Transverse colon (tissue), 4 donors: ENCODE results near the gene PLOD3. TPM values are rescaled to one million over a fixed set of nuclear protein-coding genes. Genes with fewer than 3 reads are reported as not detected.

Experiments used
- DNase-seq: peaks from one replicate; pipeline ENCODE4 v3.0.0-alpha.2; 2019
- H3K27ac ChIP-seq, 4 donors: fragments of 200-600 bp; sonication (generic); 2 replicates each; pipeline ENCODE4 v1.5.1; 2016 to 2018; ENCODE audit warnings: inconsistent platforms in 4 of 4
- H3K27me3 ChIP-seq: fragments of 200-600 bp; sonication (generic); 2 replicates; pipeline ENCODE4 v1.5.1; 2017; ENCODE audit warnings: inconsistent platforms
- H3K36me3 ChIP-seq, 4 donors: fragments of 200-600 bp; sonication (generic); 2 replicates each; pipeline ENCODE4 v1.5.1; 2017 to 2019; ENCODE audit warnings: inconsistent platforms in 4 of 4
- H3K4me1 ChIP-seq, 4 donors: fragments of 200-600 bp; sonication (generic); 2 replicates each; pipeline ENCODE4 v1.5.1; 2017 to 2020; ENCODE audit warnings: inconsistent platforms in 4 of 4
- H3K4me3 ChIP-seq, 4 donors: fragments of 200-600 bp; sonication (generic); 1 replicate in 1 of 4; 2 replicates in 3 of 4; pipeline versions ENCODE4 v1.5.1 to v1.6.1; 2017 to 2019; ENCODE audit warnings: inconsistent platforms in 4 of 4
- H3K9me3 ChIP-seq, 2 donors: fragments of 200-600 bp; sonication (generic); 2 replicates each; pipeline ENCODE4 v1.5.1; 2017 to 2019; ENCODE audit warnings: inconsistent platforms in 2 of 2
- EP300 ChIP-seq: sonication (generic); formaldehyde crosslinking; IDR thresholded peaks from one replicate; pipeline ENCODE4 v1.6.1; 2017; ENCODE audit warnings: antibody characterized with exemption, low read depth
- POLR2A ChIP-seq: fragments of 450-650 bp; IDR thresholded peaks from one replicate; pipeline ENCODE4 v1.6.1; 2016; ENCODE audit warnings: antibody characterized with exemption, mild to moderate bottlenecking, moderate library complexity
- POLR2AphosphoS5 ChIP-seq, 3 donors: sonication (generic); formaldehyde crosslinking; IDR thresholded peaks; one replicate each; pipeline ENCODE4 v1.6.1; 2016; ENCODE audit warnings: antibody characterized with exemption in 3 of 3
- WGBS, 2 donors: methylation state at CpG; one replicate each; pipeline ENCODE4 v1.1.5; 2018; ENCODE audit warnings: low coverage in 1 of 2; 5-methylcytosine and 5-hydroxymethylcytosine counted together
- in situ Hi-C, 4 donors: fragments of 200-750 bp; cut with MboI; loops; one replicate each; pipeline versions ENCODE4 v1.15.0 to v1.15.1; 2017; ENCODE audit warnings: low sequenced_read_pairs in 3 of 4, low pct_ligation_motif_present in 1 of 4, low pct_unique_long_range_greater_than_20kb in 1 of 4
- intact Hi-C: fragments of 100-400 bp; cut with DNase I; formaldehyde crosslinking; loops from one replicate; pipeline ENCODE4 v1.15.1; 2023; ENCODE audit warnings: low total_unique reads
- total RNA-seq, 4 donors: library from RNA; depleted of rRNA; stranded (reverse); fragments of >200 nt; gene quantifications; one replicate each; pipeline ENCODE4 v1.1.0, GENCODE V29; 2016
- TF ChIP-seq, protein P1 (sequence below), 5 experiments: fragments of 200-600 bp in 3 of 5; fragments of 450-650 bp in 2 of 5; sonication (generic) in 3 of 5; IDR thresholded peaks; 1 replicate in 2 of 5; 2 replicates in 3 of 5; pipeline ENCODE4 v1.5.1; 2016 to 2017; ENCODE audit warnings: antibody characterized with exemption in 5 of 5, inconsistent platforms in 3 of 5, mild to moderate bottlenecking in 2 of 5, moderate library complexity in 1 of 5

Gene PLOD3
- total RNA-seq, 4 donors from 2014 or later = 48.4 to 81.2 (median 60.8) TPM

DNA sequence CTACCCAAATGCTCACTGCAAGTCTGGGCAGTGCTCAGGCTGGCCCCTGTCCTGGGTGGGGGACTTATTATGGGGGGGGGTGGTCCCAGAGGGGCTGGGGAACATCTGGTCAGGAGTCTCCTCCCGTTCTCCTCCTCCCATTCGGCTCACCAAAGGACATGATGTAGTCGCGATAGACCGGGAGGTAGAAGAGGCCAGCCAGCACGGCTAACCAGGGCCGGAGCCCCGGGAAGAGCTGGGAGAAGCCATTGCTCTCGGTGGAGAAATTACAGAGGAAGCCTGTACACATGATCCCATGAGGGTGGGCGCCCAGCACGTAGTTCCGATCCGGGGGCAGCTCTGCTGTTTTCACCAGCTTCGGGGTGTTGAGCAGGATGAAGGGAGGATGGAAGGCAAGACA, 18.9 kb downstream of the PLOD3 start:
- 83% methylated on average over 13 of the region's 14 CpGs; no CpG with 5 or more reads in 1 of the 2 donors for WGBS, 2 donors
- Histone ChIP-seq H3K36me3 (no peaks in the 10 kb centered on the region), H3K27ac (no peak overlapping the region), H3K27me3 (peaks cover 54% of the 10 kb centered on the region), H3K9me3 (no peaks in the 10 kb centered on the region), H3K4me3 (no peak overlapping the region), H3K4me1 (peaks cover 0 to 22% (median 10%) of the 10 kb centered on the region in 4 donors)
- intact Hi-C loops = loop anchor here (10.0 kb wide), 1 partner anchor 96 kb away; no protein-coding TSS in a partner anchor
- DNase-seq = no peak
- TF ChIP-seq POLR2AphosphoS5 (IDR thresholded peaks at IDR 0.05) = no peak
- TF ChIP-seq, protein P1, sequence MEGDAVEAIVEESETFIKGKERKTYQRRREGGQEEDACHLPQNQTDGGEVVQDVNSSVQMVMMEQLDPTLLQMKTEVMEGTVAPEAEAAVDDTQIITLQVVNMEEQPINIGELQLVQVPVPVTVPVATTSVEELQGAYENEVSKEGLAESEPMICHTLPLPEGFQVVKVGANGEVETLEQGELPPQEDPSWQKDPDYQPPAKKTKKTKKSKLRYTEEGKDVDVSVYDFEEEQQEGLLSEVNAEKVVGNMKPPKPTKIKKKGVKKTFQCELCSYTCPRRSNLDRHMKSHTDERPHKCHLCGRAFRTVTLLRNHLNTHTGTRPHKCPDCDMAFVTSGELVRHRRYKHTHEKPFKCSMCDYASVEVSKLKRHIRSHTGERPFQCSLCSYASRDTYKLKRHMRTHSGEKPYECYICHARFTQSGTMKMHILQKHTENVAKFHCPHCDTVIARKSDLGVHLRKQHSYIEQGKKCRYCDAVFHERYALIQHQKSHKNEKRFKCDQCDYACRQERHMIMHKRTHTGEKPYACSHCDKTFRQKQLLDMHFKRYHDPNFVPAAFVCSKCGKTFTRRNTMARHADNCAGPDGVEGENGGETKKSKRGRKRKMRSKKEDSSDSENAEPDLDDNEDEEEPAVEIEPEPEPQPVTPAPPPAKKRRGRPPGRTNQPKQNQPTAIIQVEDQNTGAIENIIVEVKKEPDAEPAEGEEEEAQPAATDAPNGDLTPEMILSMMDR (IDR thresholded peaks at IDR 0.05) = no peak
- TF ChIP-seq EP300 = no peak
- no peak for TF ChIP-seq POLR2A
- in situ Hi-C loops = loop anchor here in 2 of 4 donors (10.0 kb wide), 2 partner anchors 54 to 76 kb away; no protein-coding TSS in a partner anchor

DNA sequence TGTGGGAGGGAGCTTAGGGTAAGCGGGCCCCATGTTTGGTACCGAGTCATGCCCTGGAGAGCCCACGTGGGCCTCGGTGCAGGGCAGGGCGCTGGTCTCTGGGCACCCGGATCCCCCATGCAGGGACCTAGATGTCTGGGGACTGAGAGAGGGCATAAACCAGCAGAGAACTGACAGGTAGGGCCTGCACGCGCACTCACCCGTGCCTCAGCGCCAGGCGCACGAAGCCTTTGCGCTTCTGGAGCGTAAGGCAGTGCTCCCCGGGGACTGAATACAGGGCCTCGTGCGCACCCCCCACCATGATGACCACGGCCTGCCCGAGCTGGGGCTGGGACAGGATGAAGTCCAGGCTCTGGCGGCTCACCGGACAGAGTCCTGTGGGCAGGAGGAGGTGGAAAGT, 19.4 kb downstream of the PLOD3 start:
- no peak for DNase-seq
- in situ Hi-C loops = loop anchor here in 2 of 4 donors (10.0 kb wide), 2 partner anchors 53 to 77 kb away; no protein-coding TSS in a partner anchor
- 67% methylated on average over 12 of the region's 21 CpGs; no CpG with 5 or more reads in 1 of the 2 donors for WGBS, 2 donors

DNA sequence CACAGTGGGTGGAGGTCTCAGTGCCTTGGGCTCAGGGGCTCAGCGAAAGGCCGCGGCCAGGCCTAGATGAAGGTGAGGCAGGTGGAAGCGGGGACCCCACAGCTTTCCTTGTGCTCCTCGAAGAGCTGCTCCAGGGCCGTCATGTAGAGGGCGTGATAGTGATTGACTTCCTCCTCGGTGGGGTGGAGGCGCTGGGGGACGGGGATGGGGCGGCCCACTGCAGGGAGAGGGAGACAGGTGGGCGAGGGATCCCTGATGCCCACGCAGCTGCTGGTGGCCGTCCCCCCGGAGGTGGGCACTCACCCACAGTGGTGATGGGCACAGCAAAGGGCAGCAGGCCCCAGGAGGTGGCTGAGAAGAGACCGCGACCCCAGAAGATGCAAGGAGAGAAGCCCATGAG, 21.5 kb downstream of the PLOD3 start:
- Histone ChIP-seq H3K4me3 (no peak overlapping the region), H3K36me3 (no peaks in the 10 kb centered on the region), H3K27ac (no peak overlapping the region), H3K4me1 (peaks cover 0 to 17% (median 4%) of the 10 kb centered on the region in 4 donors), H3K27me3 (peaks cover 29% of the 10 kb centered on the region), H3K9me3 (no peaks in the 10 kb centered on the region)
- intact Hi-C loops = loop anchor here (10.0 kb wide), 1 partner anchor 99 kb away; no protein-coding TSS in a partner anchor
- DNase-seq = no peak
- 84% methylated on average over 12 of the region's 17 CpGs; no CpG with 5 or more reads in 1 of the 2 donors for WGBS, 2 donors
- in situ Hi-C loops = loop anchor here in 2 of 4 donors (10.0 kb wide), 2 partner anchors 51 to 79 kb away; no protein-coding TSS in a partner anchor
- TF ChIP-seq, protein P1 (IDR thresholded peaks at IDR 0.05) = no peak
- no peak for TF ChIP-seq POLR2A
- no peak for TF ChIP-seq EP300
- TF ChIP-seq POLR2AphosphoS5 (IDR thresholded peaks at IDR 0.05) = no peak

More for the DNA sequence above, 19.4 kb downstream of the PLOD3 start:
- Histone ChIP-seq H3K4me1 (peaks cover 0 to 23% (median 10%) of the 10 kb centered on the region in 4 donors), H3K27me3 (peaks cover 50% of the 10 kb centered on the region), H3K9me3 (no peaks in the 10 kb centered on the region), H3K36me3 (no peaks in the 10 kb centered on the region), H3K4me3 (no peak overlapping the region), H3K27ac (no peak overlapping the region)
- intact Hi-C loops = loop anchor here (10.0 kb wide), 1 partner anchor 97 kb away; no protein-coding TSS in a partner anchor
- TF ChIP-seq, protein P1 (IDR thresholded peaks at IDR 0.05) = no peak
- TF ChIP-seq EP300 = no peak
- no peak for TF ChIP-seq POLR2A
- no peak for TF ChIP-seq POLR2AphosphoS5 (IDR thresholded peaks at IDR 0.05)

DNA sequence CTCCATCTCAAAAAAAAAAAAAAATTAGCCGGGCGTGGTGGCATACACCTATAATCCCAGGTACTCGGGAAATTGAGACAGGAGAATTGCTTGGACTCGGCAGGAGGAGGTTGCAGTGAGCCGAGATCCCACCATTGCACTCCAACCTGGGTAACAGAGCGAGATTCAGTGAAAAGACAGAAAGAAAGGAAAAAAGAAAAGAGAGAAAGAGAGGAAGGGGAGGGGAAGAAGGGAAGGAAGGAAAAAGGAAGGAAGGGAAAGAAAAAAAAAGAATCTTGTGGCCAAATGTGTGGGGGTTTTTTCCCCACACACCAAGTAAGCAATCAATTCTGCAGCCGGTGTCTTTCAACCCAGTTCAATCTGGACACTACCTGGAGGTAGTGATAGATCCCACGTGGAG, 28.3 kb downstream of the PLOD3 start:
- no peaks in the 10 kb centered on the region for H3K36me3 ChIP-seq
- intact Hi-C loops (no loop called here), in situ Hi-C loops (no loop called here)
- H3K4me3 ChIP-seq = no peak overlapping the region
- H3K9me3 ChIP-seq = no peaks in the 10 kb centered on the region
- 62 to 66% methylated on average over 3 to 8 of the region's 8 CpGs for WGBS, 2 donors
- H3K27me3 ChIP-seq = no peaks in the 10 kb centered on the region
- DNase-seq = no peak
- H3K27ac ChIP-seq = no peak overlapping the region
- TF ChIP-seq POLR2A (no peak), POLR2AphosphoS5 (IDR thresholded peaks at IDR 0.05) (no peak)
- H3K4me1 ChIP-seq = peaks cover 4 to 14% (median 7%) of the 10 kb centered on the region in 4 donors
